Stimulated activated CD8-positive, alpha-beta memory T cell treated with anti-CD3 and anti-CD28 coated beads, Interleukin-12 subunit alpha, Interleukin-12 subunit beta, amount 100 ng/mL, for 24 hours (primary cell): Measurements from ENCODE around the gene TRPM5.

Experiments used
- DNase-seq: peaks from one replicate; pipeline ENCODE4 v3.0.0-alpha.2; 2020; ENCODE audit errors: extremely low read depth

TRPM5 gene

DNA sequence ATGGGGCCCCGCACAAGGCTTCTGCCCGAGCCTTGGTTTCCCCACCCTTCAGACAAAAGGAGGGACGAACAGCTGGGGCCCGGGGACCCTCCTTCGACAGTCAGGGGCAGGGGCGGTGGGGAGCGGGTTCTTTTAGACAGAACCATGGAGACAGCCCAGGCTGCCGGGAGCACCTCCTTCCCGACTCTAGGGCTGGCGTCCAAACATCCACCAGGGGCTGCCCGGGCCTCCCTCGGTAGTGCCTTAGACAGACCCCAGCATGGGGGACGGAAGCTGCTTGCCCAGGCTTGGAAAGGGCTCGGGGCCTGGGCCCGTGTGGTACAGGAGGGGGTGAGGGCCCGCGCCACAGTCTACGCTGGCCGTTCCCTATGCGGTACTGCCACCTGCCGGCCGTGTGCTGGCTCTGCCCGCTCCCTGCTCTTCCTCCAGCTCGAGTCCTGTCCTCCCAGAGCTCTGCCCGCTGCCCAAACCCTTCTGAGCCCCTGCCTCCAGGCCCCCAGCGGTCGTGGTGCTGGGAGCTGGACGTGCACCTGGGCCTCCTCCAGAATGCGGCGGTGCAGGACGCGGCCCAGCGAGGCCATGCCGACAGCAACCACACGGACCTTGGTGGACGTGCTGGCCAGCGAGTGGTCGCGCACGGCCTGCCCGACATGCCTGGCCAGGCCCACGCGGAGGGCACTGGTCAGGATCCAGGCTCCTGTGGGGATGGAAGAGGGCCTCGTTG lies 23.6 kb downstream of the TRPM5 start:
- peak; percentile 41 for DNase-seq

DNA sequence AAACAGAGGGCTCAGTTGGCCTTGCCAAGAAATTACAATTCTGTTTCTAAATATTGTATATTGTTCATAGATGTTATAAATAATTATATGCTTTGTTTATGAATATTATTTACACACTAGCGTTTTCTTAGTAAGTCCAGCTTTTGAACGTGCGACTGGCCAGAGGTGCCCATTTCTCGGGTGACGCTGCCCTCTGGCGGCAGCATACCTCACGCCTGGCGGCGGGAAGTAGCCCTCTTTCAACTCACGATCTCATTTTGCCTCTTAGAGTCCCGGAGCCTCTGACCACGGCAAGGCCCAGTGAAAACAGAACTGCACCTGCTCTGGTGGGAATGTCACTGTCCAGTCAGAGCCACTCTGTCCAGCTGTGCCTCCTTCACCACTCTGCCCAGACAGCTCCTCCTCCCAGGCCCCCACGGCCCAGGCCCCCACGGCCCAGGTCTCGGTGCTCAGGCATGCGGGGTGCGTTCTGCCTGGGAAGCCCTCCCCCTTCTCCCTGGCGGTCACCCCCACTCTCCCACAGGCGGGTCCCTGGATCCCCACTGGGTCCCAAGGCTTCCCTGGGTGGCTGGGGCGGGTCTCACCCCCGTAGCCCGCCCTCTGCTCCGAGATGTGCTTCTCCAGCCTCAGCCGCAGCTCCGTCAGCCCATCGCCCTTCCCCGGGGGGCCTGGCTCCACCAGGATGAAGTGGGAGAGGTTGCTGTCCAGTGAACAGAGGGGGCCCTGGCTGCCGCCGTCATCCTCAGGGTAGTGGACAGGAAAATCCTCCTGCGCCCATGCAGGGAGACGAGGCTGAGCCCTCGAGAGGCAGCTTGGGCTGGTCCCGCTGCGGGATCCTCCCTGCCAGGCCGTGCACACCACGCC lies 24.4 kb downstream of the TRPM5 start:
- no peak for DNase-seq

DNA sequence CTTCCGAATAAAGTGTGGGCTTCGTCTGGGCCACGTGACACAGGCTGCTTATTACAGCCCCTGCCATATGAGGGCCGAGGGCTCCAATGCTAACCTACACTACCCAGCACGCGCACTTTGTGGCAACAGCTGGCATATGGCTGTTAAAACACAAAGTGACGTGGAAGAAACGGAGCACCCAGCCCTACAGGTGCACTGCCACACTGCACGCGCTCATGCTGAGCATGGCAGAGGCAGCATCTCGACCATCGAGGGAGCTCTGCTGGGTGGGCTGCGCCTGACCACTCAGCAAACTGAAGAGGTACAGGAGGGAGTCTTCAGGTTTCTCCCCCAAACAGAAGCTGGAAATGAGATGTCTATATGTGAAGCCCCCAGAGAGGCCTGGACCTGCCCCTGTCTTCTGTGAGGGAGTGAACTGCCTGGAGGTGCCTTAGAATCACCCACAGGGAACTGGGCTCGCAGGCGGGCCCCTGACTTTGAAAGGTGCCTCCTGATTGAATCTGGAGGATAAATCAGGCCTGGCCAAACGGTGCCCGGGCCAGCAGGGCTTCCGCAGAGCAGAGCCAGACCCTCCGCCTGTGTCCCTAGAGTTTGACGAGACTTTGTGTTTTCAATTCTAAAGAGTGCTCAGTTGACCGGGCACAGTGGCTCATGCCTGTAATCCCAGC lies 25.5 kb downstream of the TRPM5 start:
- no peak for DNase-seq

DNA sequence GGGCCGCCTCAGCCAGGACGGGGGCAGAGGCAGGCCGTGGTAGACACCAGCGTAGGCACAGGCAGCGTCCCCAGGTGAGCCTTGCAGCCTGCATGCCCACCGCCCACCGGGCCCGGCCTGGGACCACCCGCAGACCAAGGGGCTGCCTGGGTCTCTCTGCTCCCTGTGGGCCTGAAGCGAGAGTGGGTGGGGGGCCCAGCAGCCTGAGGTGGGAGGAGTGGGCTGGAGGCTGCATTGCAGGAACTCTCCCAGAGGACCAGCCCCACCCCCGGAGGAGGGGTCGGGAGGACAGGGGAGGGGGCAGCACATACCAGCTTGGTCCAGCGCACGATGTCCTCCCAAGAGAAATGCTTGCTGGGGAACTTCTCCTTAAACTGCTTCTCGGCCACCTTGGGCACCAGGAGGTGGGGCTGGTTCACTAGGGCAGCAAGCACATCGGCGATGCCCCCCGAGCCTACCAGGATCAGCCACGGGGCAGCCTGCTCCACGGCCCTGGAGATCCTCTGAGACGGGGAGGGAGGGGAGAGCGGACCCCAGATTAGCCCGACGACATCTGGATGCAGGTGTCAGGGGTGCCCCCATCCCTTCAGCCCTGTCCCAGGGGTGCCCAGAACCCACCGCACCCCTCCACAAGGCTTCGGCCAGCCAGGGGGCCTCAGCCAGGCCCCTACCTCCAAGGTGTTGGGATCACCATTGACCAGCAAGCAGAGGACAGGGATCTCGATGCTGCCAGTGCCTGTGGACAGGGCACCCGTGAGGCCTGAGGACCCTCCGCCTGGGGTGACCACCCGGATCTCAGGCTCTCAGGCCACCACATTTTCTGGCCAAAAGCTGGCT lies 26.2 kb downstream of the TRPM5 start:
- no peak for DNase-seq

DNA sequence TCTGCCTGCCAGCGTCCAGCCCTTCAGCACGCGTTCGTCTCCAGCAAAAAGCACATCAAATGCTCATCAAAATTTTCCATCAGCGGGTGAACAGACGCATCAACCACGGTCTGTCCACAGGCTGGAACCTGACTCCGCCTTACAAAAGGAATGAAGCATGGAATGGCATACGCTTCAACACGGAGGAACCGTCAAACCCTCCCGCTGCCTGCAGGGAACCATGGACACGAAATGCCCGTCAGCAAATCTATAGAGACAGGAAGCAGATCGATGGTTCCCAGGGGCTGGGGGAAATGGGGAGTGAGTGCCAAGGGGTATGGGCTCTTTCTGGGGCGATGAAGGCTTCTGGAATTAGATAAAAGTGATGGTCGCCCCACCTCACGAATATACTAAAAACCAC lies 27.5 kb downstream of the TRPM5 start:
- no peak for DNase-seq

DNA sequence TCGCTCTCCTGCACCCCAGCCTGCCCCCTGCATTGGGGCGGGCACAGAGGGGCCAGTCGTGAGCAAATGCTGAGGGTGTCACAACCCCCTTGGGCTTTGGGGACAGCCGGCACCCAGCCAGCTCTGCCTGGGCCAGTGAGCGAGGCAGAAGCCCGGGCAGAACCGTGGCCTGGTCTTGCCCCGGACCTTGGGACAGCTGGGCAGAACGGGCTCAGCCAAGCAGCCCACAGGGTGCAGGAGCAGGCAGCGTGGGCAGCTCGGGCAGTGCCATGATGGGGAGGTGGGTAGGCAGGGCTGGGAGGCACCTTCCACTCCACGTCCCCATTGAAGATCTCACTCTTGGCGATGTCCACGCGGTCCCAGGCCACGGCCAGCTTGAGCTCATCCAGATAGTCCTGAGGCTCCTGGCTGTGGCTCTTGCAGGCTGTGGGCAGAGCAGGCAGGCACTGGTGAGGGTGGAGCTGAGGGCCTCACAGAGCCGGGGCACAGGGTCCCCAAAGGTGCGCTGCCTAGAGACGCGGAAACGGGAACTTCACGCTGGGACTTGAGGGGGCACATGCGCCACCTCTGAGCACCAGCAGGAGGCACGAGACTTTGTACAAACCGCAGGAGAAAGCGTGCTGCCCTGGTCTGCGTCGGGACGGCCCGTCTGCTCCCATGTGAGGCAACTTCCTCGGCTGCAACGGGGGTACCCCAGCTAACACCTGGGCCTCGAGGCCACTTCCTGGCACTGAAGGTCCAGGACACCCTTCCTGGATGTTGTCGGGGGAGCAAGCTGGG lies 28.5 kb downstream of the TRPM5 start:
- DNase-seq, result no peak

DNA sequence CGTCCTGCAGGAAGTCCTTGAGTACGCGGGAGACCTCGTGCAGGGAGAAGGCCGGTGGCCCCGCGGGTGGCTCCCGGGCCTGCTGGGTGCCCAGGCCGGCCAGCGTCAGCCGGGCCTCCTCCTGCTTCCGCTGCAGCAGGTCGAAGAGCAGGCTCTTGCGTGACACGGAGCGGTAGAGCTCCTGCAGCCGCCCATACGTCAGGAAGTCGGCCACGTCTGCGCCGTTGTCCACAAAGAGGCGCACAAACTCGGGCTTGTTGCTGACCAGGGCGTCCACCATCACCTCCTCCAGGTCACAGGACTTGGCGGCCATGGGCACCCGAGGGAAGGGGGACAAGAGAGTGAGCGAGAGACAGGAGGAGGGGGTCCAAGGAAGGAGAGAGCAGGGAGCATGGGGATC lies 29.1 kb downstream of the TRPM5 start:
- DNase-seq, result no peak

DNA sequence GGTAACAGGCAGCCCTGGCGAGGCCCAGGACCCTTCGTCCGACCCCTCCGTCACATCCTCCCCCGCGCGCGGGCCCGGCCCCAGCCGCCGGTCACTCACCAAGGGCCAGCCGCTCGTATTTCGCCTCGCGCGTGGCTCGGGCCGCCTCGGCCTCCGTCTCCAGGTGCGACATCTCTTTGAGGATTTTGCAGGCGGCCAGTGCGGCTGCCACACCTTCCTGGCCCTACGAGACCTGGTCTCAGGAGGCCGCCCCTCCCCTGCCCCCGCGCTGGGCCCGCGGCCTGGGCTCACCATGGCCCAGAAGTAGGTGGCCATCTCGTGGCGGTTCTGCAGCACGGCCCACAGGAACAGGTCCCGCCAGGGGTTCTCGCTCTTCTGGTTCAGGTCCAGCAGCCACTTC lies 29.7 kb downstream of the TRPM5 start:
- no peak for DNase-seq

DNA sequence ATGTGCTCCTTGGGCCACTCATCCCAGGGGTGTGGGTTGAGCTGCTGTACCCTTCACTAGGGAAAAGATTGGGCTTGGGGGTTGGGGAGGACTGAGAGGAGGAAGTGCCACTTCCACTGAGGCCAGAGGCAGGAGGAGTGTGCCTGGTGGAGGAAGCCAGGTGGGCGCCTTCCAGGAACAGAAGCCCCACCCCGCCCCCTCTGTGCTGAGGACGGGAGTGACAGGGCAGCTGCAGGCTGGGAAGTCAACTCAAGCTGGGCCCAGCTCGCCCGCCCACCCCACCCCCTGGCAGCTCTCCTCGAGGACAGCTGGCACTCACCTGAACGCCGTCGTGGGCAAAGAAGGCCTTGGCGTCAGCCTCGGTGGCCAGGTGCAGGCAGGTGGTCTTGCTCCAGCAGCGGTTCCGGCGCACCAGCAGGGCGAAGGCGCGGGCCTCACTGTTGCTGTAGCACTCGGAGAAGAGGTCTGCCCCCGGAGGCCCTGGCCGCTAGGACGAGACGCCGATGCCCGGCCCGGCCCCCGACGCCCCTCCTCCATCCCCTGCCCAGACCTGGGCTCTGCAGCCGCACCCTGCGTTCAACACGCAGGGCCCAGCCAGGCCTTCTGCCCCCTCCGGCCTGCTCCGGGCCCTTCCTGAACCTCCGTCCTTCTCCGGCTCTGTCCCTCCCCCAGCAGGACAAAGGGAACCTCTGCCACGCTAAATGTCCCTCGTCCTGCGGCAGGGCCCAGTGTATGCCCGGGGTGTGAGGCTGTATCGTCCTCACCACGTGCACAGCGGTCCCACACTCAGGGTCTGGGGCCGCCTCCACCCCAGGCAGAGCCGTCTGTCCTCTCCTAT lies 30.4 kb downstream of the TRPM5 start:
- no peak for DNase-seq

DNA sequence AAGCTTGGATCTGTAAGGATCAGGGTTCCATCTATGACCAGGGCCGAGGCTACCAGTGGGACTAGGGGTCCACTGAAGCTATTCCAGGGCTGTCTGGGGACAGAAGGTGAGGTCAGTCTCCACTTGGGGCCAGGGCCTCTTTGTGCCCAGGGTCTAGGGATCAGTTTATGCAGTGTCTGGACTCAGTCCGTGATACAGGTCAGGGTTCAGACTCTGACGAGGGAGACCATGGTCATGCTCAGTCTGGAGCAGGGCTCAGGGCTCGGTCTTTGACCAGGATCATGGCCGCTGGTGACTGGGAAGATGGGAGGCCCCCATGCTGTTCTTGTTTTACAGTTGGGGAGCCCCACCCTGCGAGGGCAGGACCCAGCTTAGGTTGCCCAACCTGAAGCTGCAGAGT lies 32.0 kb downstream of the TRPM5 start:
- no peak for DNase-seq

DNA sequence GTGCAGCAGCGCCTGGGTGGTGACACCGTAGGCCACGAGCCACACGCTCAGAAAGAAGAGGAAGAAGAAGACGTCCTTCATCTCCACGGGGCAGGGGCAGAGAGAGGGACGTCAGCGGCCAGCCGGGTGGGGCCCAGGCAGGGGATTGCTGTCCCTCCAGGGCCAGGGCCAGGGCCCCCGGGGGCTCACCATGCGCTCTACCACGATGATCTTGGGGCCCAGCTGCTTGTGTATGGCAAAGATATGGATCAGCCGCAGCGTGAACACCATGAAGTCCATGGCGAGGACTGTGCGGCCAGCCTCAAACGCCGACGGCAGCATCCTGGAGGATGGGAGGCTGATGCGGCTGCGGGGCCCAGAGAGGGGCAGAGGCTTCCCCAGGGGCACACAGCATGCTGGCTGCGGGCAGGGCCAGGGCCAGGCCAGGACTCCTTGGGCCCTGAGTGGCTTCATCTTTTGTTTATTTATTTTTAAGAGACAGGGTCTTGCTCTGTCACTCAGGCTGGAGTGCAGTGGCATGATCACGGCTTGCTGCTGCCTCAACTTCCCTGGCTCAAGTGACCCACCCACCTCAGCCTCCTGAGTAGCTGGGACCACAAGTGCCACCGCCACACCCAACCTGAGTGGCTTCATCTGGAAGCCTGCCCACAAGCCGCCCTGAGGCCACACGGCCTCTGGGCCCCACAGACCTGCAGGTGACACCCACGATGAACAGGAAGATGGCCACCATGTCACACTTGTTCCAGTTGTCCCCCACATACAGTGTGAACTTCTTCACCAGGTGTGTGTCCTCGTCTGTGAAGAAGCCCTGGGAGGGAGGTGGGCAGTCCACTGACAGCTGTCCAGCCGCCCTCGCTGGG lies 32.6 kb downstream of the TRPM5 start:
- no peak for DNase-seq

DNA sequence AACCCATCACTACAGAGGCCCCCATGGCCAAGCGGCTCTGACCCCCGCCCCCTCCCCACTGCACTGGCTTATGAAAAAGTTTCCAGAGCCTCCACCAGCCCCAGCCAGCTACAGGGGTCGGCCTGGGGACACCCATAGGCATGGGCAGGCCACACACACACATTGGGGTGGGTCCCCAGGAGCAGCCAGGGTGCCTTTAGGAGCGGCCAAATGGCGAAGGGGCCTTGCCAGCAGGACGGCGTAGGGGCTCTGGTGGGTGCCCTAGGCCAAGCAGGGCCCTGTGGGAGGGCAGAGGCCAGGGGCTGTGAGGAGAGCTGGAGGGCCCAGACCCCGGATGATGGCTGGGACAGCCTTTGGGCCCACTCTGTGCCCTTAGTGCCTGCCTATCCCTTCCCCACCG lies 33.7 kb downstream of the TRPM5 start:
- DNase-seq, result no peak

DNA sequence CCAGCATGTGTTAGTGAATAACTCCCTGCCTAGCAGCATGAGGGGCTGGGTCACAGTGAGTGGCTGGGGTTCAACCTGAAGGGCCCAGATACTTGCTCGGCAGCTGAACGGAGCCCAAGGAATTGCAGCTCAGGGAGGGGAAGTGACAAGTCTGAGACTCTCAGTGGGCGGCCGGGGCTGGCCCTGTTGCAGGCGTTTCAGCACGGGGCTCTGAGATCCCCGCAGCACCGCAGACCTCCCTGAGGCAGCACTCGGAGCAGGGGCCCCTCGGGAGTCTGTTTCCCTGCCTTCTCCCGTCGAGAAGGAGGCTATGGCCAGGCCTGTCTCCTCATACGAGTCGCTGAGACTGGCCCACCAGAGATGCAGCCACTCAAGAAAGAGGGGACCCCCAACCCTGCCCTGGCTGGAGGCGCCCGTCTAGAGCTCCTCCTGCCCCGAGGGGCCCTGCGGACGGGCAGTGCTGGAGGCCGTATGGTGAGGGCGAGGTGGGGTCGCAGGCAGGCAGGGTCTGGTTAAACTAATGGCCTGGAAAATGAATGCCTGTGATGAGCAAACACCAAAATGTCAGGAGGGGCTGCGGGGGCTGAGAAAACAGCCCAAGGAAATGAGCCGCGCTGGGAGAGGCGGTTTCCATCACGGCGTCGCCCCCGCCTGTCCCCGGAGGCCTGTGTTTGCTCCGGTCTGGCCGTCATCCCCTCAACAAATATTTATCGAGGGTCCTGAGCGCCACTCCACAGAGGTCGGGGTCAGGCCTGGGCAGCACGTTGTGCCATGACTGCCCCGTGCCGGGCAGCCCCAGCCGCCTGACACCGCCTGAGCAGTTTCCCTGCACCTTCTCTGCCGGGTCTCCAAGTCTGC lies 34.5 kb downstream of the TRPM5 start:
- DNase-seq, result no peak

DNA sequence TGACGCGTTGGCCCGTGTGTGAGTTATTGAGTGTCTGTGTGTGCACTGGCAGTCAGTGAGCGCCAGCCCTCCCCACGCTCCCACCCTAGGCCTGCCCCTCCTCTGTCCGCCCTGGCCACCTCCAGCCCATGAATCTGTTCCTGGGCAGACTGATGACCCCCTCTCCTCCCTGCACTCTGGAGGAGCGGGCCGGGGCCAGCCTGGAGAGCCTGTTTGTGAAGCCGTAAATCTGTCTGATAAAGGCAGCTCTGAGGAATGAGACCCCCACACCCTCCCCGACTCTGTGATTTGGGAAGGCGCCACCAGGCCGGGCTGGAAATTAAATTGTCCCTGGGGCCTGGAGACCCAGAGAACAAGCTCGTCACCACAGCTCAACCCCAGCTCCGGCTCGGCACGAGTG lies 35.2 kb downstream of the TRPM5 start:
- no peak for DNase-seq

DNA sequence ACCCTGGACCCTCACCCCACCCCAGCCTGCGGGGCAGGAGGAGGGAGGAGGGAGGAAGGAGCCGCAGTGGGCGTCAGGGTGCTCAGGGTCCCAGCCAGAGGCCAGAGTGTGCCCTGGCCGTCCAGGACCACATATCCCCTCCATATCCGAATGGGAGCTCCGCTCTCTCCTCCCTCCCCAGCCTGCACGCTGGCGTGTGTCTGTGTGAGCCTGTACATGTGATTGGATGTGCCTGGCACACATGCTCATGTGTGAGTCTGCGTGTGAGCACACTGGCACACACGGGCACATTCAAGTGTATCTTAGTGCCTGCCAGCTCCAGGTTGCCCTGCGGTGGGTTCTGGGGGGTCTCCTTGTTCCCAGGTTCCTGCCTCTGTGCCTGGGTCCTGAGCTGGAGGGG lies 35.6 kb downstream of the TRPM5 start:
- no peak for DNase-seq

DNA sequence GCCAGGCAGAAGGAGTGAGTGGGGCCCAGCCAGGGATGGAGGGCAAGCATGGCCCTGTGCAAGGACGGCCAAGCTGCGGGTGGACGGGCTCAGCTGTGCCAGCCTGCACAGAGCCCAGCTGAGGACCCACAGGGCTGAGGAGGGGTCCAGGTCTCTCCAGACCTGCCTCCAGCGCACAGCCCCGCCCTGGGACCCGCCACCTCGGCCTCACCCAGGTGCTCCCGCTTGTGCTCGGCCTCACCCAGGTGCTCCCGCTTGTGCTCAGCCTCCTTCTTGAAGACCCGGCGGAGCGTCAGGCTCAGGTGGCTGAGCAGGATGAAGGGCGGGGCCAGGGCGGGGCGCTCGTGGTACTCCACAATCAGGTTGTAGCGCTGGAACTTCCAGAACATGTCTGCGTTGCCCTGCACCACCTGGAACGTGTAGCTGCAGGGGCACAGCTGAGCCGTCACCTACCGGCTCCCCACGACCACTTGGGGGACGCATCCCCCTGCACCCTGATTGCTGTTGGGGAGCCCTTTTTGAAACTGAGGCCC lies 37.4 kb downstream of the TRPM5 start:
- no peak for DNase-seq

DNA sequence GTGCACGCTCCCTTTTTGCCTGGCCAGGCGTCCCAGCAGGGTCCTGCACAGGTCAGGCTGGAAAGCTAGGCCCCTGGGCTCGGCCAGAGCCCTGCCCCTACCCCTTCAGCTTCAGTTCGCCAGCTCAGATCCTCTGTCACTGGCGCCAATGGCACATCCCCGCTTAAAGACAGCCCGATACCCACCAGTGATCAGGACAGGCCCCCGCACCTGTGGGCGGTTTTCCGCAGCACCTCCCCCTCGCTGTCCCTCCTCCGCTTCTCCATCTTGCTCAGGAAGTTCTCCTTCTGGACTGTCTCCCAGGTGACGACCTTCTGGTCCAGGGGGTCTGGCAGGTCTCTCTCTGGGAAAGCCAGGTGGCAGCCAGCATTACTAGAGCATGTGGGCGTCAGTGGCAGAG lies 37.9 kb downstream of the TRPM5 start:
- DNase-seq, result no peak

DNA sequence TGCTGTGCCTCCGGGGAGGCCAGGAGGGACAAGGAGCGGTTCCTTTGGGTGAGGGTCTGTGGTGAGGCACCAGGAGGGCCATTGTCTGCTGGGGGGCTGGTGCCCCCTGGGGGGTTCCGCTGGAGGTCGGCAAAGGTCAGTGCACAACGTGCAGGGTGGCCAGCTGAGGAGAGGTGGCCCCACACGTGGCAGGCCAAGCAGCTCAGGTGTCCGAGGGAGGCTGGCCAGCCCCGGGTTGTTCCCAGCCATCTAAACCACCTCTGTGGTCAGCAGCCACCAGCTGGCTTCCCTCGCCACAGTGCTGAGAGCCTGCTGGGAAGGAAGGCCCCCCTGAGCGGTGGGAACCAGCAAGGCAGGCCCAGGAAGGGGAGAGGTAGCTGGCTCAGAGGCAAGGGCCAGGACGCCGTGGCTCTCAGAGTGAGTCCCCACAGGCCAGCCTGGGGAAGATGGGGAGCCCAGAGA lies 39.5 kb downstream of the TRPM5 start:
- DNase-seq, result no peak
